Measurements from ENCODE around the gene LRRC45. TPM values are rescaled to one million over a fixed set of nuclear protein-coding genes. Genes with fewer than 3 reads are reported as not detected.

Gene LRRC45
- total RNA-seq, 1 experiment from 2014 or later, result 40.1 TPM

GRCh38 chr17:82014432-82014831 is 8.7 kb upstream of the LRRC45 start:
- H3K9me3 ChIP-seq (ENCODE audit: control insufficient read depth in 1 of 2, insufficient read depth in 1 of 2, low read depth in 1 of 2, low read length in 2 of 2), result no peaks in the 10 kb centered on the region
- no peaks in the 10 kb centered on the region for H4K20me1 ChIP-seq (ENCODE audit: insufficient read depth)
- H3K36me3 ChIP-seq (ENCODE audit: control insufficient read depth in 1 of 2, insufficient read depth in 2 of 2, low read length in 2 of 2), result peaks cover 0 to 10% of the 10 kb centered on the region in 2 experiments; a peak in 1 of 4 replicates
- ATAC-seq, result 0 out of 2 replicates have a peak, but pooled peaks have one; percentile 13
- no peak overlapping the region for H2AFZ ChIP-seq (ENCODE audit: low read depth, low read length, poor library complexity, severe bottlenecking)
- TF ChIP-seq YY1 (IDR thresholded peaks at IDR 0.05; ENCODE audit: extremely low read depth, insufficient replicate concordance, low read depth, low read length) (no peak), ZNF274 (IDR thresholded peaks at IDR 0.05; ENCODE audit: low read depth, low read length) (no peak), TCF7L2 (IDR thresholded peaks at IDR 0.05; ENCODE audit: borderline replicate concordance, extremely low read depth, insufficient read depth, insufficient read length) (no peak), ZBTB33 (IDR thresholded peaks at IDR 0.05; ENCODE audit: extremely low read depth, insufficient replicate concordance, low read length) (no peak), RAD21 (IDR thresholded peaks at IDR 0.05; ENCODE audit: low read depth) (no peak), POLR2AphosphoS5 (IDR thresholded peaks at IDR 0.05; ENCODE audit: low read depth, low read length) (no peak), CBX3 (IDR thresholded peaks at IDR 0.05; ENCODE audit: low read depth) (no peak), POLR2A (IDR thresholded peaks at IDR 0.05; ENCODE audit: borderline replicate concordance, extremely low read depth, insufficient read depth, insufficient read length) (no peak), ELF1 (IDR thresholded peaks at IDR 0.05; ENCODE audit: borderline replicate concordance, low read depth) (no peak), EGR1 (IDR thresholded peaks at IDR 0.05; ENCODE audit: low read depth) (no peak), ATF3 (IDR thresholded peaks at IDR 0.05) (no peak)
- TF ChIP-seq, protein P1, sequence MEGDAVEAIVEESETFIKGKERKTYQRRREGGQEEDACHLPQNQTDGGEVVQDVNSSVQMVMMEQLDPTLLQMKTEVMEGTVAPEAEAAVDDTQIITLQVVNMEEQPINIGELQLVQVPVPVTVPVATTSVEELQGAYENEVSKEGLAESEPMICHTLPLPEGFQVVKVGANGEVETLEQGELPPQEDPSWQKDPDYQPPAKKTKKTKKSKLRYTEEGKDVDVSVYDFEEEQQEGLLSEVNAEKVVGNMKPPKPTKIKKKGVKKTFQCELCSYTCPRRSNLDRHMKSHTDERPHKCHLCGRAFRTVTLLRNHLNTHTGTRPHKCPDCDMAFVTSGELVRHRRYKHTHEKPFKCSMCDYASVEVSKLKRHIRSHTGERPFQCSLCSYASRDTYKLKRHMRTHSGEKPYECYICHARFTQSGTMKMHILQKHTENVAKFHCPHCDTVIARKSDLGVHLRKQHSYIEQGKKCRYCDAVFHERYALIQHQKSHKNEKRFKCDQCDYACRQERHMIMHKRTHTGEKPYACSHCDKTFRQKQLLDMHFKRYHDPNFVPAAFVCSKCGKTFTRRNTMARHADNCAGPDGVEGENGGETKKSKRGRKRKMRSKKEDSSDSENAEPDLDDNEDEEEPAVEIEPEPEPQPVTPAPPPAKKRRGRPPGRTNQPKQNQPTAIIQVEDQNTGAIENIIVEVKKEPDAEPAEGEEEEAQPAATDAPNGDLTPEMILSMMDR (IDR thresholded peaks at IDR 0.05 in 2 of 3, conservative IDR thresholded peaks at IDR 0.05 in 1 of 3; ENCODE audit: borderline replicate concordance in 1 of 3, insufficient read depth in 1 of 3, low read depth in 2 of 3, low read length in 2 of 3), result no peak
- ChIA-PET CTCF (no interaction called here), POLR2A (no interaction called here), RAD21 (ENCODE audit: low non-redundant PET in 1 of 2, low total read pairs in 2 of 2, uncharacterized antibody in 2 of 2, unreplicated experiment in 2 of 2) (no interaction called here)
- intact Hi-C loops (cut with micrococcal nuclease), result no loop called here
- peaks cover 10 to 13% of the 10 kb centered on the region in 2 experiments; a peak in 2 of 4 replicates for H3K4me1 ChIP-seq (ENCODE audit: control insufficient read depth in 1 of 2, insufficient read depth in 2 of 2, low read length in 2 of 2)
- no peak overlapping the region for H3K9ac ChIP-seq (ENCODE audit: low read length)
- H3K4me2 ChIP-seq (ENCODE audit: low read length), result no peak overlapping the region
- no peak overlapping the region for H3K4me3 ChIP-seq (replicated peaks in 1 of 2; ENCODE audit: low read depth in 1 of 2, low read length in 2 of 2)
- DNase-seq (ENCODE audit: low read depth, low spot score), result no peak
- no TSS peak for BruUV-seq (replicated peaks)
- no peaks in the 10 kb centered on the region for H3K27me3 ChIP-seq (ENCODE audit: insufficient read depth, low read length)
- peaks cover 3% of the 10 kb centered on the region; the same call in 1 of the 2 replicates for H3K79me2 ChIP-seq (ENCODE audit: insufficient read depth, low read length)
- no peaks in the 10 kb centered on the region for H3K9me2 ChIP-seq (ENCODE audit: insufficient read depth)
- H3K27ac ChIP-seq (ENCODE audit: low read depth, low read length), result no peak overlapping the region; the same call in 1 of the 2 replicates
